Measurements from ENCODE around the gene ADCY2.

ADCY2 gene

GRCh38 chr5:7445068-7445467, 49.1 kb downstream of the ADCY2 start:
- DNase-seq (ENCODE audit: low spot score) = no peak

GRCh38 chr5:7445831-7446230, 49.9 kb downstream of the ADCY2 start:
- no peak for DNase-seq (ENCODE audit: low spot score)

- no peak for DNase-seq (ENCODE audit: low spot score)
Observed at GRCh38 chr5:7446913-7447312, 51.0 kb downstream of the ADCY2 start.

GRCh38 chr5:7453947-7454346, 58.0 kb downstream of the ADCY2 start:
- no peak for DNase-seq (ENCODE audit: low spot score)

GRCh38 chr5:7456206-7456605, 60.3 kb downstream of the ADCY2 start:
- no peak for DNase-seq (ENCODE audit: low spot score)

GRCh38 chr5:7461371-7461770, 65.4 kb downstream of the ADCY2 start:
- no peak for DNase-seq (ENCODE audit: low spot score)

- no peak for DNase-seq (ENCODE audit: low spot score)
Observed at GRCh38 chr5:7462758-7463157, 66.8 kb downstream of the ADCY2 start.

GRCh38 chr5:7464182-7464581, 68.2 kb downstream of the ADCY2 start:
- no peak for DNase-seq (ENCODE audit: low spot score)

GRCh38 chr5:7467179-7467578, 71.2 kb downstream of the ADCY2 start:
- DNase-seq (ENCODE audit: low spot score) = no peak

- DNase-seq (ENCODE audit: low spot score) = no peak
Observed at GRCh38 chr5:7468742-7469141, 72.8 kb downstream of the ADCY2 start.

GRCh38 chr5:7471710-7472109, 75.8 kb downstream of the ADCY2 start:
- DNase-seq (ENCODE audit: low spot score) = no peak

- no peak for DNase-seq (ENCODE audit: low spot score)
Observed at GRCh38 chr5:7473115-7473514, 77.2 kb downstream of the ADCY2 start.

- DNase-seq (ENCODE audit: low spot score) = peak; percentile 54
Observed at GRCh38 chr5:7473668-7474215, 77.8 kb downstream of the ADCY2 start.

GRCh38 chr5:7474821-7475403, 79.0 kb downstream of the ADCY2 start:
- DNase-seq (ENCODE audit: low spot score) = peak; percentile 16

- no peak for DNase-seq (ENCODE audit: low spot score)
Observed at GRCh38 chr5:7478459-7478858, 82.5 kb downstream of the ADCY2 start.

- no peak for DNase-seq (ENCODE audit: low spot score)
Observed at GRCh38 chr5:7488734-7489133, 92.8 kb downstream of the ADCY2 start.

GRCh38 chr5:7492371-7492770, 96.4 kb downstream of the ADCY2 start:
- DNase-seq (ENCODE audit: low spot score) = no peak

GRCh38 chr5:7493081-7493480, 97.1 kb downstream of the ADCY2 start:
- DNase-seq (ENCODE audit: low spot score) = no peak

GRCh38 chr5:7493622-7494021, 97.7 kb downstream of the ADCY2 start:
- no peak for DNase-seq (ENCODE audit: low spot score)

GRCh38 chr5:7494481-7495130, 98.7 kb downstream of the ADCY2 start:
- DNase-seq (ENCODE audit: low spot score) = no peak

- no peak for DNase-seq (ENCODE audit: low spot score)
Observed at GRCh38 chr5:7495131-7495517, 99.2 kb downstream of the ADCY2 start.

GRCh38 chr5:7500256-7500655, 104.3 kb downstream of the ADCY2 start:
- DNase-seq (ENCODE audit: low spot score) = no peak

GRCh38 chr5:7501061-7501460, 105.1 kb downstream of the ADCY2 start:
- DNase-seq (ENCODE audit: low spot score) = no peak

- DNase-seq (ENCODE audit: low spot score) = no peak
Observed at GRCh38 chr5:7503564-7503963, 107.6 kb downstream of the ADCY2 start.
